Measurements from ENCODE around the gene GNA12.

- TF ChIP-seq CTCF (IDR thresholded peaks at IDR 0.05) (no peak), POLR2A (IDR thresholded peaks at IDR 0.05) (no peak)
These were observed 145.4 kb downstream of the GNA12 start for GRCh38 chr7:2698581-2699288.

Data from right lobe of liver (tissue), 4 donors.